HG03095 (cell line): Measurements from ENCODE around the gene ZNF396.

Source experiments
- ATAC-seq: cut with Tn5 transposase; IDR thresholded peaks from one replicate; pipeline ENCODE4 v1.9.1; 2021; ENCODE audit warnings: moderate library complexity; ENCODE audit not compliant: unreplicated experiment

Gene ZNF396

GRCh38 chr18:35343488-35343935, 33.6 kb downstream of the ZNF396 start:
- no peak for ATAC-seq

- ATAC-seq = no peak
These were observed 39.9 kb downstream of the ZNF396 start for GRCh38 chr18:35337286-35337685.

GRCh38 chr18:35335866-35336265, 41.3 kb downstream of the ZNF396 start:
- ATAC-seq = no peak

- ATAC-seq = no peak
These were observed 42.3 kb downstream of the ZNF396 start for GRCh38 chr18:35334821-35335220.

- no peak for ATAC-seq
These were observed 42.9 kb downstream of the ZNF396 start for GRCh38 chr18:35334212-35334611.

- no peak for ATAC-seq
These were observed 45.6 kb downstream of the ZNF396 start for GRCh38 chr18:35331367-35332087.

- no peak for ATAC-seq
These were observed 48.3 kb downstream of the ZNF396 start for GRCh38 chr18:35328868-35329267.

- no peak for ATAC-seq
These were observed 50.3 kb downstream of the ZNF396 start for GRCh38 chr18:35326695-35327387.

GRCh38 chr18:35324926-35325655, 52.0 kb downstream of the ZNF396 start:
- ATAC-seq = no peak

GRCh38 chr18:35322486-35323458, 54.4 kb downstream of the ZNF396 start:
- ATAC-seq = no peak
